Dermis microvascular lymphatic vessel endothelial cell (primary cell): ENCODE data around the gene TNFSF12. TPM values are rescaled to one million over a fixed set of nuclear protein-coding genes. Genes with fewer than 3 reads are reported as not detected.

Experiments
- DNase-seq, 2 donors: peaks; one replicate each; pipeline versions ENCODE4 v3.0.0 to v3.0.0-alpha.2; 2010; ENCODE audit warnings: low read depth in 2 of 2
- total RNA-seq: library from RNA; depleted of rRNA; stranded (reverse); fragments of >200 nt; gene quantifications from 2 replicates; pipeline ENCODE4 v1.2.1, GENCODE V29; 2014

The TNFSF12 gene
- total RNA-seq, 1 donor from 2014 or later, result 4.7 TPM

- DNase-seq, result no peak
These were observed 7.7 kb upstream of the TNFSF12 start for GRCh38 chr17:7541074-7541621.

- no peak for DNase-seq
These were observed 3.9 kb upstream of the TNFSF12 start for GRCh38 chr17:7544911-7545310.

GRCh38 chr17:7549401-7550055 lies 670 bp downstream of the TNFSF12 start:
- DNase-seq, result no peak

GRCh38 chr17:7550344-7550743 lies 1.5 kb downstream of the TNFSF12 start:
- DNase-seq, result no peak

GRCh38 chr17:7551396-7551795 lies 2.5 kb downstream of the TNFSF12 start:
- no peak for DNase-seq

- DNase-seq, result no peak
These were observed 3.8 kb downstream of the TNFSF12 start for GRCh38 chr17:7552621-7553051.

- no peak for DNase-seq
These were observed 4.5 kb downstream of the TNFSF12 start for GRCh38 chr17:7553356-7553755.

- no peak for DNase-seq
These were observed 6.6 kb downstream of the TNFSF12 start for GRCh38 chr17:7555320-7555948.

- no peak for DNase-seq
These were observed 7.8 kb downstream of the TNFSF12 start for GRCh38 chr17:7556627-7557026.

- DNase-seq, result no peak
These were observed 8.4 kb downstream of the TNFSF12 start for GRCh38 chr17:7557147-7557764.

- DNase-seq, result peak; percentile 34 to 87
These were observed 9.1 kb downstream of the TNFSF12 start for GRCh38 chr17:7557775-7558543.

GRCh38 chr17:7558544-7559319 lies 9.9 kb downstream of the TNFSF12 start, which contains the start of gene TNFSF13:
TSS of gene TNFSF13 (plus strand) at chr17:7558750. CDS start at chr17:7559040, 290 bp downstream.
- DNase-seq, result no peak

- no peak for DNase-seq
These were observed 10.7 kb downstream of the TNFSF12 start for GRCh38 chr17:7559320-7560171.

- peak in 1 of 2 donors; percentile 65 for DNase-seq
These were observed 11.5 kb downstream of the TNFSF12 start for GRCh38 chr17:7560172-7561027.

GRCh38 chr17:7561028-7561575 lies 12.2 kb downstream of the TNFSF12 start:
- DNase-seq, result peak; percentile 67 to 88

- peak; percentile 77 to 94 for DNase-seq
These were observed 12.8 kb downstream of the TNFSF12 start, which contains the start of gene SENP3 for GRCh38 chr17:7561589-7562207. TSS of gene SENP3 (plus strand) at chr17:7561919. CDS start at chr17:7563077, 1,158 bp downstream.

- DNase-seq, result no peak
These were observed 13.3 kb downstream of the TNFSF12 start for GRCh38 chr17:7562208-7562605.
